ENCODE results near the gene SAMM50.

The SAMM50 gene

GRCh38 chr22:43980996-43981395 lies 25.8 kb downstream of the SAMM50 start:
- DNase-seq = no peak

DNA sequence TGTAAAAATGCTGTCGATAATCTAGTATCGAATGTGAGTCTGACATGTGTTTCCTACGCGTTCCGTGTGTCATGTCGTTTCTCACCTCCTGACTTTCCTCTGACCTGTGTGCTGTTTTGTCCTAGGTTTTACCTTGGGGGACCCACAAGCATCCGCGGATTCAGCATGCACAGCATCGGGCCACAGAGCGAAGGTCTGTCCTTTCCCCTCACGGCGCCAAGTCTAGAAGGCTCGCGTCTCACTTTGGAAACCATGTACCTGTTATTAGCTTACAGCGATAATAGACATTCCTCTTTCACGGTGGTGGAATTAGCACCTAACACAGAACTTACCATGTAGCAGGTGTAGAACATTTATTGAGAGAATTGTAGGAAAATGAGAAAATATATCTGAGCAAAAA lies 28.6 kb downstream of the SAMM50 start:
- no peak for DNase-seq

DNA sequence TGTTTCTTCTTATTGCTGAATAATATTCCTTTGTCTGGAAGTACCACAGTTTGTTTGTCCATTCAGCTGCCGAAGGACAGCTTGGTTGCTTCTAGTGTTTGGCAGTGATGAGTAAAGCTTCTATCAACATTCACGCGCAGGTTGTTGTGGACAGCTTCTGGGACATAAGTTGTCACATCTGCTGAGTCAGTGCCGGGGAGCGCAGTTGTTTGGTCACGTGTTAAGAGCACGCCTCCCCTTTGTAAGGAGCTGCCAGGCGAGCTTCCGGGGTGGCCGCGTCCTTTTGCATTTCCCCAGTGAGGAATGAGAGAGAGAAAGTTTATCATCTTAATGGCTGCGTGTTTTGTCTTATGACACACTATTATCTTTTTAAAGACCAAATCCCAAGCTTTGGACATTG lies 30.3 kb downstream of the SAMM50 start:
- no peak for DNase-seq

DNA sequence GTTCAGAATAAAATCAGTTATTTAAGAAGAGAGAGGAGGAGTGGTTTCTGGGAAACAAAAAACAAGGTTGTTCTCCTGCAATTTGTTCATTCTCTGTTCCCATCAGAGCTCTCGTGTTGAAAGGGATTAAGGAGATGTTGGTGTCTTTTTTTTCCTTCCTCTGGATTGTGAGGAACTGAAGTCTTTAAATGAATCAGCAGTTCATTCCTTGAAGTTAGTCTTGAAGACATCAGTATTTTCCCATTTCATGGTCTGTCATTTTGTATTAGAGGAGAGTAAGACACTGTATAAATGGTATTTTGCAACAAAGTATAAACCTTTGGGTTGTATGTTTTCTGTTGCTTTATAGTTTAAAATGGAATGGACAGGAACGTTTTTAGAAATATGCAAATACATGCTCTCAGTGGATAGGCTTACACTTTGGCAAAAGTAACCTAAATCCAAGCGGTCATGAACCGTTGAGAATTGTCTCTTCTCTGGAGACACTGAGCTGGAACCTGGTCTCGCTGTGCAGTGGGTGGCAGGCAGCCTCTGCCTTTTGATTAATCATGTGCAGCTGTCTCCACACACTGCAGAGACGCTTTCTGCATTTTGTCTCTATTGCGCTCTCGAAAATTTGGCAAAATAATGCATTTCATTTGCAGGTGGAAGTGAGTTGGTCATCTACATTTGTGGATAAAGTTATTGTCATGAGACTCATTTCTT lies 33.0 kb downstream of the SAMM50 start:
- no peak for DNase-seq

- no peak for DNase-seq
Observed at GRCh38 chr22:43988960-43989359, 33.7 kb downstream of the SAMM50 start.

DNA sequence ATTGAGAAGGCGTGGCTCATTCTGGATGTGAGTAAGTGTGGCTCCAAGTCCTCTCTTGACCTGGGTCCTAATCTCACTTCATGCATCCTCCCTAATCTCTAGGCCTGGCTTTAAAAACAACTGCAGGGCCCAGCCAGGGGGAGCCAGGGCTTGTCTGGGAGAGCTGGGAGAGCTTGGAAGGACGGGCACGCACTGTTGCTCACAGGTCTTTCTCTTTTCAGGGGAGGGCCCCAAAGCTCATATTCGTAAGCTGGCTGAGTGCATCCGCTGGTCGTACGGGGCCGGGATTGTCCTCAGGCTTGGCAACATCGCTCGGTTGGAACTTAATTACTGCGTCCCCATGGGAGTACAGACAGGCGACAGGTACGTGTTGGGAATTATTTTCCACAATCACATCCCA lies 34.8 kb downstream of the SAMM50 start:
- DNase-seq = no peak

GRCh38 chr22:43991316-43992020 lies 36.2 kb downstream of the SAMM50 start:
- no peak for DNase-seq

DNA sequence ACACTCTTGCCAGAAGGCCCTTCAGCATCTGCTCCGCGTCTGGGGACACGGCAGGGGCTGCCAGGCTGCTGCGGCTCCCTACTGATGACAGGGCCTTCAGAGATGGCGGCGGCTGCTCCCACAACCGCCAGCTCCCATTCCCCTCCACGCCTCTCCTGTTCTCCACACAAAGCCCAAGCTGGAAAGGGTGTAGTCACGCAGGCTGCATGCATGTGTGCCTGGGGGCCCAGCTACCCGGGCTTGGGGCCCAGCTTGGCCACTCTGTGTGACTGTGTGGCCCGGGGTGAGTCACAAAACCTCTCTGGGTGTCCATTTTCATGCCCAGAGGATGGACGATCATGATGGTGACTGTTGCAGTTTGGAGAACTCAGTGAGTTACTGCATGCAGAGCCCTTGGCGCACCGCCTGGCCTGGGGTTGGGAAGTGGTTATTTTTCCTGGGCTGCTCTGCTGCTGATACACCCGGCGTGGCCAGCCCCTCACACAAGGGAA lies 37.1 kb downstream of the SAMM50 start:
- DNase-seq = no peak

- peak; percentile 62 for DNase-seq
Observed at GRCh38 chr22:43993072-43993760, 38.0 kb downstream of the SAMM50 start.

DNA sequence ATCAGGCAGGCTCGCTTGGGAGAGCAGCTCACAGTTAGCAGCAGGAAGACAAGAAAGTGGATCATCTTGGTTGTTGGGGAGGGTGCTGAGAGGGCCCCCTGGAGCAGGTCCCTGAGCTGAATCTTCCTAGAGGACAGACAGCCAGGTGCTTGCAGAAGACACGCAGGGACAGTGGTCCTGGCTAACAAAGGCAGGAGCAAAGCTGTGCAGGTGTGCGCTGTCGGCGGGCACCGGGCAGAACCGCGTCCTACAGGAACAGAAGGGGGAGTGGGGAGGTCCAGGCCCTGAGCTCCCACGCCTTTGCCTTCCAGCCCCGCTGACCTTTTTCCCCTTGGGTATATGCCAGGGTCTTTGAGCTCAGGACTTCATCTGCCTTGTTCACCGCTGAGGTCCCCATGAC lies 38.8 kb downstream of the SAMM50 start:
- DNase-seq = no peak

- no peak for DNase-seq
Observed at GRCh38 chr22:43994416-43994815, 39.2 kb downstream of the SAMM50 start.

- no peak for DNase-seq
Observed at GRCh38 chr22:43995057-43995685, 39.9 kb downstream of the SAMM50 start.

DNA sequence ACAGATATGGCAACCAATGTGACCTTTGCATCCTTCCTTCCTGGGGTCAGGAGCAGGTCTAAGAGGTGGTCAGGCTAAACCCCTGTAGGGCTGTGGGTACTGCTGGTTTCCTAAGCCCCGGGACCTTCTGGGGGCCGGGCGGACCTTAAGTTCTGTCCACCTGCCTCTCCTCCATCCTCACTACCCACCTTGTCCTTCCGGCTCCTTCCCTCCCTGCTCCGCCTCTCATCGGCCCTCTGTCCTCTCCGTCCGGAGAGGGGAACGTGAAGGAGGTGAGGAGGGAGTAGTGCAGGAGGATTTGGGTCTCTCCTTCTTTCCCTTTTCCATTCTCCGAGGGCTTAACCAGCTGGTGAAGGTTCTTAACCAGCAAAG lies 40.5 kb downstream of the SAMM50 start:
- DNase-seq = no peak

DNA sequence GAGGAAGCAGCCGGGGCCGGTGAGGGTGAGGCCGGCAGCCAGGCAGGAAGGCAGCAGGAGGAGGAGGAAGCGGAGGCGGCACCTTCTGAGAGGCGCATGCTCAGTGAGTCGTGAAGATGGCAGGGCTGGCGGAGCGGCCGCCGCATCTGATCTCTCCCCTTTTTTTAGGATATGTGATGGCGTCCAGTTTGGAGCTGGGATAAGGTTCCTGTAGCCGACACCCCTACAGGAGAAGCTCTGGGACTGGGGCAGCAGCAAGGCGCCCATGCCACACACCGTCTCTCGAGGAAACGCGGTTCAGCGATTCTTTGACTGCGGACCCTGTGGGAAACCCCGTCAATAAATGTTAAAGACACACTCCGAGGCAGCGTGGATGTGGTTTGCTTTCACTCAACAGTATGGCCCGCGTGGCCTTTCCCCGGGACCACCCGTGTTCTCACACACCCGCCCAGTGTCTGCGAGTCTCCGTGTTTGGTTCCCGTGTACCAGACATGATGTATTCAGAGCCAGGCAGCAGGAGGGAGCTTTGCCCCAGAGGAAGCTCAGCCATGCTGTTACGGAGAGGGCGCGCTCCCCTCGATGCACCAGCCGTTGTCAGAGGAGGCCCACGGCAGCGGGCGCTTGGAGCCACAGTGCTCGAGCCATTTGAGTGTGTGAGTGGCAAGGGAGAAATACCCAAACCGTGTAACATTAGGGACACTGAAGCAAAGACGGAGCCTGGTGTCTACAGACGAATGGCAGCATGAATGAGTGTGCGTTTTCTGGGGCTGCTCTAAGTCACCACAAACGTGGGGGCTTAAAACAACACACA lies 41.1 kb downstream of the SAMM50 start:
- DNase-seq = peak; percentile 72

DNA sequence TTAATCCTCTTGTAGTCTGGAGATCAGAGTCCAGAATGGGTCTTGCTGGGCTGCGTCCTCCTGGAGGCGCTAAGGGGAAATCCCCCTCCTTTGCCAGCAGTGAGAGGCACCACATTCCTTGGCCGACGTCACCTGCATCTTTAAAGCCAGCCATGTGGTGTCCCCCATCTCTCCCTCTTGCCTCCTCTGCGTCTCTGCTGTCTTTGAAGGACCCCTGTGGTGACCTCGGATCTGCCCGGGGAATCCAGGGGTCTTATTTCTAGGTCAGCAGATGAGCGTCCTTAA lies 41.7 kb downstream of the SAMM50 start:
- no peak for DNase-seq

DNA sequence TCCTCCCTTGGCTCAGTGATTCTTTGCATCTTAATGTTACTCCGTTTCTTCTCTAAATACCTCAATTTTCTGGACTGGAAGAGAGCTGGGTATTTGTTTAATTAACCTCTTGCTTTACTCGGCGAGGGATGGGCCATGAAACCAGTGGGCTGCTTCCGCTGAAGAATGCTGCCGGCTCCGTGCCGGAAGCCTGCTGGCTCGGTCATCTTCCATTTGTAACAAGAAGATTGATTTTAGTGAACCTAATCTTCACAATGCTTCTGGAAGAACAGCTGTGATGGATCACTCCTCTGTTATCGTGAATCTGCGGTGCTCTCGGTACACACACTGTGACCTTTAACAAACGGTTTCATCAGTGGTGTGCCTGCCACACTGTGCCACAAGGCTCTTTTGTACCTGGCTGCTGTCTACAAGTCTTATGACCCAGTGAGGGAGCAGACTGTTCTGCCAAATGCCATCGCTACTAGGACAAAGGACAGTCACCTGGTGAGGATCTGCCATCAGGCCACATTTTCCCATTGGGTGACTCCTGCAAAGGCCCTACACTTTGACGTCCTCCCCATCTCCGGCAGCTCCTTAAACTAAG lies 43.5 kb downstream of the SAMM50 start:
- no peak for DNase-seq

DNA sequence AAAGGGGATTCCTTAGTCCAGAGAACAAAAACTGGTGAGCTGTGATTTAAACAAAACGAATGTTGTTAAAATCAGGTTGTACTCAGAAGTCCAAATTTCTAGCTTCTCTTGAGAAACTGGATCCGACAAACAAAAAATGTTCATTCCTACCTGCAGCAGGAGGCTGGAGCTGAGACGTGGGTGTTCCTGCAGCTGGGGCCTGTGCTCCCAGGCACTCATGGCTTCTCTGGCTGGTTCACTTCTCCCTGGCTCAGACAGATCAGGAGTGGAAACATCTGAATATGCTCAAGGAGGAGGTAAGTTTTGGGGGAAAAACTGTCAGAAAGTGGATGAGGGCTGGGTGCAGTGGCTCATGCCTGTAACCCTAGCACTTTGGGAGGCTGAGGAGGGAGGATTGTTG lies 44.1 kb downstream of the SAMM50 start:
- no peak for DNase-seq

- no peak for DNase-seq
Observed at GRCh38 chr22:44000123-44000522, 44.9 kb downstream of the SAMM50 start.

GRCh38 chr22:44001521-44001920 lies 46.3 kb downstream of the SAMM50 start:
- DNase-seq = no peak

GRCh38 chr22:44002324-44002723 lies 47.1 kb downstream of the SAMM50 start:
- DNase-seq = no peak

DNA sequence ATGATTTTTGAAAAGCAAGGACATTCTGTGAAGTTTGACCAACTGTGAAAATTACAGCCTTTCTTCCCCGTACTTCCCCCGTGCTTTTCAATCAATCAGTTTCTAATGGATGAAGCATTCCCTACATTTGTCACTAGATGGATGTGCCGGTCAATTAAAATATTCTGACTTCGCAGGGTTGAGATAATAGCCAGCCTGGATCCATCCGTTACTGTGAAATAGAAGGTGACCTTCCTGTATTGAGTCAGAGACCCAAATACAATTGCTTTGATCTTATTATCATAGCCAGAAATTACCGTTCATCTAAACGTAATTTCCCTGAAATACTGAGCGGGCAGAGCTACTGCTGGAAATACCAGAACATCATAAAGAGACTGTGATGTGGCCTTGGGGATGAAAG lies 47.8 kb downstream of the SAMM50 start:
- no peak for DNase-seq

- DNase-seq = no peak
Observed at GRCh38 chr22:44003405-44004103, 48.3 kb downstream of the SAMM50 start.
